HepG2 (cell line): ENCODE data around the gene ZNF148. TPM values are rescaled to one million over a fixed set of nuclear protein-coding genes. Genes with fewer than 3 reads are reported as not detected.

Experiments
- ATAC-seq: fragments of 200-7000 bp; cut with Tn5 transposase; 3 replicates; pipeline ENCODE4 v1.9.1; 2020; ENCODE audit warnings: mild to moderate bottlenecking, moderate library complexity
- BruUV-seq: library from RNA; stranded (reverse); fragments of 400-500 nt; replicated peaks from 2 replicates; lab custom pipeline; 2021; lab: Mats Ljungman, UMichigan
- CTCF ChIA-PET: fragments of 300-600 bp; formaldehyde crosslinking; extraction: SDS; loops from one replicate; lab custom pipeline; 2021; ENCODE audit warnings: low total read pairs, inconsistent platforms, low intra/inter-chr PET ratio; lab: Yijun Ruan, JAX
- POLR2A ChIA-PET: fragments of 350-600 bp; sonication (Branson Sonifier 250); formaldehyde crosslinking; loops from one replicate; lab custom pipeline; 2020; ENCODE audit warnings: antibody characterized with exemption, inconsistent platforms; lab: Yijun Ruan, JAX
- DNase-seq: peaks from one replicate; pipeline ENCODE4 v3.0.0-alpha.2; 2015; ENCODE audit warnings: low spot score
- FAIRE-seq: peaks from 3 replicates; lab custom pipeline; 2011; peaks lifted over from hg19 to GRCh38; lab: Jason Lieb, UNC
- H2AFZ ChIP-seq: one replicate; pipeline ENCODE4 v1.6.1; 2011; ENCODE audit warnings: low read length, inconsistent platforms
- H3K27ac ChIP-seq: fragments of 300-600 bp; 3 replicates; pipeline ENCODE4 v1.8.0; 2011; ENCODE audit warnings: mixed run types, mild to moderate bottlenecking, mixed read lengths, low read length, inconsistent platforms; ENCODE audit not compliant: insufficient read depth; ENCODE audit errors: extremely low read length
- H3K27me3 ChIP-seq, 2 experiments: fragments of 200-600 bp in 1 of 2; 2 replicates in 1 of 2; 3 replicates in 1 of 2; pipeline versions ENCODE4 v1.6.0 to v1.8.0; 2011; ENCODE audit warnings: low read length in 2 of 2, mild to moderate bottlenecking in 2 of 2, moderate library complexity in 2 of 2, inconsistent platforms in 1 of 2; ENCODE audit not compliant: insufficient read depth in 2 of 2, control insufficient read depth in 1 of 2
- H3K36me3 ChIP-seq, 2 experiments: fragments of 200-600 bp in 1 of 2; replicated peaks in 1 of 2; 2 replicates in 1 of 2; 3 replicates in 1 of 2; pipeline versions ENCODE4 v1.5.1 to v1.8.0; 2011; ENCODE audit warnings: low read length in 2 of 2, inconsistent platforms in 1 of 2; ENCODE audit not compliant: insufficient read depth in 2 of 2, control insufficient read depth in 1 of 2
- H3K4me1 ChIP-seq: 2 replicates; pipeline ENCODE4 v1.5.1; 2012; ENCODE audit warnings: low read length, inconsistent platforms; ENCODE audit not compliant: insufficient read depth
- H3K4me2 ChIP-seq: 2 replicates; pipeline ENCODE4 v1.6.0; 2011; ENCODE audit warnings: low read depth, low read length, inconsistent platforms
- H3K4me3 ChIP-seq, 3 experiments: fragments of 200-600 bp in 1 of 3; sonication (generic), shearing (Covaris generic) in 1 of 3; replicated peaks in 1 of 3; 2 replicates each; pipeline ENCODE4 v1.5.1; 2011 to 2016; ENCODE audit warnings: low read length in 3 of 3, inconsistent platforms in 2 of 3, low read depth in 2 of 3, mild to moderate bottlenecking in 2 of 3, control low read depth in 1 of 3, mixed read lengths in 1 of 3; ENCODE audit not compliant: insufficient read depth in 1 of 3
- H3K79me2 ChIP-seq: one replicate; pipeline ENCODE4 v1.6.1; 2011; ENCODE audit warnings: low read length, inconsistent platforms; ENCODE audit not compliant: insufficient read depth
- H3K9ac ChIP-seq: 2 replicates; pipeline ENCODE4 v1.6.0; 2011; ENCODE audit warnings: mild to moderate bottlenecking, low read depth, low read length, inconsistent platforms; ENCODE audit not compliant: insufficient read depth
- H3K9me3 ChIP-seq: 2 replicates; pipeline ENCODE4 v1.5.1; 2012; ENCODE audit warnings: mild to moderate bottlenecking, low read length
- H4K20me1 ChIP-seq: 2 replicates; pipeline ENCODE4 v1.6.0; 2011; ENCODE audit warnings: inconsistent platforms, mild to moderate bottlenecking, low read length, moderate library complexity; ENCODE audit not compliant: insufficient read depth
- CERS6 ChIP-seq: sonication (generic); formaldehyde crosslinking; IDR thresholded peaks from 2 replicates; pipeline ENCODE4 v1.5.0; 2020; ENCODE audit warnings: missing genetic modification reagents
- GATAD2A ChIP-seq: IDR thresholded peaks from 2 replicates; pipeline ENCODE4 v1.6.1; 2016
- KDM6A ChIP-seq: IDR thresholded peaks from 2 replicates; pipeline ENCODE4 v1.6.1; 2016; ENCODE audit warnings: low read depth
- PHB2 ChIP-seq: fragments of 450-650 bp; IDR thresholded peaks from 2 replicates; pipeline ENCODE4 v1.6.1; 2018; ENCODE audit not compliant: partially characterized antibody
- PHF20 ChIP-seq: sonication (generic); formaldehyde crosslinking; IDR thresholded peaks from 2 replicates; pipeline ENCODE4 v1.5.0; 2020; ENCODE audit warnings: mild to moderate bottlenecking, missing genetic modification reagents
- PRDM10 ChIP-seq: sonication (generic); formaldehyde crosslinking; IDR thresholded peaks from 2 replicates; pipeline ENCODE4 v1.4.0; 2020; ENCODE audit warnings: low read depth, missing genetic modification reagents
- SMARCC2 ChIP-seq: fragments of 450-650 bp; IDR thresholded peaks from 2 replicates; pipeline ENCODE4 v1.6.1; 2017; ENCODE audit warnings: antibody characterized with exemption, mild to moderate bottlenecking
- ZFX ChIP-seq: sonication (generic); formaldehyde crosslinking; IDR thresholded peaks from 2 replicates; pipeline ENCODE4 v1.4.0; 2020; ENCODE audit warnings: mild to moderate bottlenecking, low read depth, missing genetic modification reagents, moderate library complexity
- ZNF160 ChIP-seq: sonication (generic); formaldehyde crosslinking; IDR thresholded peaks from 2 replicates; pipeline ENCODE4 v1.8.0; 2022; ENCODE audit warnings: mild to moderate bottlenecking, inconsistent platforms, missing genetic modification reagents
- ZNF670 ChIP-seq: sonication (generic); formaldehyde crosslinking; IDR thresholded peaks from 2 replicates; pipeline ENCODE4 v1.8.0; 2022; ENCODE audit warnings: mild to moderate bottlenecking, missing genetic modification reagents, borderline replicate concordance
- ZSCAN9 ChIP-seq: IDR thresholded peaks from 2 replicates; pipeline ENCODE4 v1.6.1; 2016; ENCODE audit warnings: borderline replicate concordance
- WGBS: methylation state at CpG from one replicate; pipeline ENCODE4 v1.1.6; 2017; ENCODE audit warnings: low lambda C conversion rate; 5-methylcytosine and 5-hydroxymethylcytosine counted together
- in situ Hi-C: cut with HindIII; loops from 2 replicates; pipeline ENCODE4 v1.10.0; 2017; ENCODE audit warnings: low pct_unique_long_range_greater_than_20kb; ENCODE audit not compliant: extremely low pct_ligation_motif_present
- intact Hi-C: fragments of 100-400 bp; cut with micrococcal nuclease; formaldehyde crosslinking; loops from one replicate; pipeline ENCODE4 v1.10.0; 2022; ENCODE audit not compliant: unreplicated experiment
- polyA plus RNA-seq, 8 experiments: library from polyadenylated mRNA; depleted of rRNA in 3 of 8; stranded (reverse) in 7 of 8; unstranded in 1 of 8; fragments of >200 nt; fragmentation: Illumina TruSeq in 4 of 8; extraction: Trizol in 4 of 8; gene quantifications; 2 replicates each; pipeline versions ENCODE4 v1.2.1 to v1.2.3, GENCODE V29; 2011 to 2016; ENCODE audit warnings: low read depth in 4 of 8, missing spikeins in 1 of 8, mixed read lengths in 1 of 8; ENCODE audit not compliant: insufficient read depth in 1 of 8
- total RNA-seq, 5 experiments: library from RNA; depleted of rRNA; stranded (reverse); fragments of >200 nt; fragmentation: Illumina TruSeq; extraction: Trizol; gene quantifications; 2 replicates each; pipeline ENCODE4 v1.2.3, GENCODE V29; 2016; ENCODE audit warnings: low read depth in 1 of 5

Gene ZNF148
- total and polyA plus RNA-seq, 2 of the 13 experiments (the other 11 are each of a cell fraction or from before 2014, with no cell fraction given) = 10.6 to 36.1 TPM

DNA sequence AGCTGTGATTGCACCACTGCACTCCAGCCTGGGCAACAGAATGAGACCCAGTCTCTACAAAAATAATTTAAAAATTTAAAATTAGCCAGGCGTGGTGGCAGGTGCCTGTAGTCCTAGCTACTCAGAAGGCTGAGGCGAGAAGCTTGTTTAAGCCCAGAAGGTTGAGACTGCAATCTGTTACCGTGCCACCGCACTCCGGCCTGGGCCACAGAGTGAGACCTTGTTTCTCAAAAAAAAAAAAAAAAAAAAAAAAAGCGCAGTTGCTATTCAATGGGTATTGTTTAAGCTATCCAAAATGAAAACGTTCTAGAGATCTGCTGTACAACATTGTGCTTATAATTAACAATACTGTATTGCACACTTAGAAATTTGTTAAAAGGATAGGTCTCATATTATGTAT, 24.0 kb downstream of the ZNF148 start:
- Histone ChIP-seq H3K9ac (no peak overlapping the region), H3K27me3 (no peaks in the 10 kb centered on the region), H3K4me2 (no peak overlapping the region), H3K79me2 (peaks cover 94% of the 10 kb centered on the region), H2AFZ (no peak overlapping the region), H4K20me1 (peaks cover 3% of the 10 kb centered on the region; the same call in 1 of the 2 replicates), H3K27ac (no peak overlapping the region), H3K4me3 (no peak overlapping the region), H3K9me3 (no peaks in the 10 kb centered on the region)
- FAIRE-seq (no peak), ATAC-seq (no peak), DNase-seq (no peak)
- intact Hi-C loops (no loop called here), in situ Hi-C loops (no loop called here)
- ChIA-PET CTCF (no interaction called here), POLR2A (no interaction called here)
- no TSS peak for BruUV-seq
- TF ChIP-seq ZSCAN9 (CRISPR knock-in tag) (no peak), ZNF160 (CRISPR knock-in tag) (no peak), CERS6 (CRISPR knock-in tag) (no peak), PHB2 (no peak), ZNF670 (CRISPR knock-in tag) (no peak), GATAD2A (CRISPR knock-in tag) (no peak), ZFX (no peak), PHF20 (CRISPR knock-in tag) (no peak), SMARCC2 (no peak), KDM6A (no peak), PRDM10 (CRISPR knock-in tag) (no peak)
- TF ChIP-seq, all 625 proteins: peak for 0
- Histone ChIP-seq H3K36me3 (no peaks in the 10 kb centered on the region), H3K4me1 (peaks cover 54% of the 10 kb centered on the region)
- WGBS = 93% methylated on average over 7 of the region's 7 CpGs
